CD14-positive monocyte (primary cell): ENCODE results near the gene ARHGAP40. TPM values are rescaled to one million over a fixed set of nuclear protein-coding genes. Genes with fewer than 3 reads are reported as not detected.

Experiments
- DNase-seq, 3 donors: peaks; one replicate each; pipeline ENCODE4 v3.0.0-alpha.2; 2011 to 2022
- H2AFZ ChIP-seq: 2 replicates; pipeline ENCODE4 v1.6.0; 2012; ENCODE audit warnings: mild to moderate bottlenecking, low read depth, low read length, inconsistent platforms; ENCODE audit not compliant: insufficient read depth, poor library complexity, severe bottlenecking
- H3K27ac ChIP-seq, 2 donors: 1 replicate in 1 of 2; 2 replicates in 1 of 2; pipeline ENCODE4 v1.5.1; 2012 to 2013; ENCODE audit warnings: low read length in 2 of 2, control low read depth in 1 of 2, inconsistent platforms in 1 of 2, low read depth in 1 of 2, mild to moderate bottlenecking in 1 of 2
- H3K27me3 ChIP-seq, 2 donors: one replicate each; pipeline versions ENCODE4 v1.6.0 to v1.6.1; 2011 to 2013; ENCODE audit warnings: low read length in 2 of 2; ENCODE audit not compliant: control insufficient read depth in 2 of 2, insufficient read depth in 2 of 2
- H3K36me3 ChIP-seq, 2 donors: replicated peaks in 1 of 2; 1 replicate in 1 of 2; 2 replicates in 1 of 2; pipeline versions ENCODE4 v1.5.1 to v1.6.1; 2012 to 2013; ENCODE audit warnings: low read length in 2 of 2, control low read depth in 1 of 2, inconsistent platforms in 1 of 2, mild to moderate bottlenecking in 1 of 2; ENCODE audit not compliant: insufficient read depth in 2 of 2, control insufficient read depth in 1 of 2
- H3K4me1 ChIP-seq, 2 donors: 1 replicate in 1 of 2; 2 replicates in 1 of 2; pipeline versions ENCODE4 v1.5.1 to v1.6.1; 2012 to 2013; ENCODE audit warnings: low read length in 2 of 2, control low read depth in 1 of 2, inconsistent platforms in 1 of 2, mild to moderate bottlenecking in 1 of 2, moderate library complexity in 1 of 2; ENCODE audit not compliant: insufficient read depth in 2 of 2, control insufficient read depth in 1 of 2
- H3K4me2 ChIP-seq: replicated peaks from 2 replicates; pipeline ENCODE3; 2012; ENCODE audit warnings: low read length, moderate library complexity, mild to moderate bottlenecking; ENCODE audit not compliant: poor library complexity, severe bottlenecking; ENCODE audit errors: extremely low read depth
- H3K4me3 ChIP-seq, 3 experiments: fragments of 200-600 bp in 1 of 3; sonication (generic) in 1 of 3; replicated peaks in 1 of 3; 1 replicate in 2 of 3; 2 replicates in 1 of 3; pipeline ENCODE4 v1.5.1; 2011 to 2013; ENCODE audit warnings: low read length in 3 of 3, mild to moderate bottlenecking in 3 of 3, control low read depth in 2 of 3, low read depth in 2 of 3, inconsistent platforms in 1 of 3, moderate library complexity in 1 of 3
- H3K79me2 ChIP-seq: 2 replicates; pipeline ENCODE4 v1.6.0; 2012; ENCODE audit warnings: mild to moderate bottlenecking, control low read depth, inconsistent platforms, low read length, moderate library complexity; ENCODE audit not compliant: insufficient read depth
- H3K9ac ChIP-seq: 2 replicates; pipeline ENCODE4 v1.6.0; 2017; ENCODE audit warnings: low read length, mild to moderate bottlenecking; ENCODE audit not compliant: insufficient read depth, poor library complexity, severe bottlenecking
- H3K9me3 ChIP-seq, 2 donors: replicated peaks in 1 of 2; 1 replicate in 1 of 2; 2 replicates in 1 of 2; pipeline versions ENCODE4 v1.5.1 to v1.6.1; 2012 to 2013; ENCODE audit warnings: low read length in 2 of 2, control low read depth in 1 of 2; ENCODE audit not compliant: control insufficient read depth in 1 of 2, insufficient read depth in 1 of 2
- H4K20me1 ChIP-seq: 2 replicates; pipeline ENCODE4 v1.6.0; 2012; ENCODE audit warnings: mild to moderate bottlenecking, low read length, control low read depth, moderate library complexity; ENCODE audit not compliant: insufficient read depth
- H3K27ac Mint-ChIP-seq, 7 donors: one replicate each; pipeline ENCODE4 v1.8.0; 2020; ENCODE audit warnings: mild to moderate bottlenecking in 7 of 7, mixed read lengths in 7 of 7, moderate library complexity in 6 of 7, inconsistent platforms in 2 of 7
- H3K27me3 Mint-ChIP-seq, 3 donors: one replicate each; pipeline ENCODE4 v1.8.0; 2021 to 2022; ENCODE audit warnings: low read depth in 3 of 3, mild to moderate bottlenecking in 3 of 3, mixed read lengths in 3 of 3, moderate library complexity in 3 of 3, inconsistent platforms in 1 of 3
- H3K36me3 Mint-ChIP-seq, 2 donors: one replicate each; pipeline ENCODE4 v1.8.0; 2020; ENCODE audit warnings: mixed read lengths in 2 of 2, inconsistent platforms in 1 of 2, mild to moderate bottlenecking in 1 of 2
- H3K4me1 Mint-ChIP-seq: one replicate; pipeline ENCODE4 v1.8.0; 2020; ENCODE audit warnings: mild to moderate bottlenecking, mixed read lengths
- H3K4me3 Mint-ChIP-seq, 2 donors: one replicate each; pipeline ENCODE4 v1.8.0; 2020; ENCODE audit warnings: mild to moderate bottlenecking in 2 of 2, mixed read lengths in 2 of 2, moderate library complexity in 1 of 2
- H3K9me3 Mint-ChIP-seq, 7 donors: one replicate each; pipeline ENCODE4 v1.8.0; 2020 to 2022; ENCODE audit warnings: mixed read lengths in 7 of 7, mild to moderate bottlenecking in 6 of 7, moderate library complexity in 6 of 7, inconsistent platforms in 2 of 7
- WGBS: methylation state at CpG from one replicate; pipeline ENCODE4 v1.1.5; 2013; ENCODE audit warnings: missing lambda C conversion rate; ENCODE audit not compliant: insufficient coverage; 5-methylcytosine and 5-hydroxymethylcytosine counted together
- intact Hi-C, 2 donors: fragments of 100-400 bp; cut with micrococcal nuclease; formaldehyde crosslinking; loops; one replicate each; pipeline versions ENCODE4 v1.15.0 to v1.15.1; 2023
- polyA plus RNA-seq, 3 donors: library from polyadenylated mRNA; depleted of rRNA in 1 of 3; unstranded in 2 of 3; stranded (reverse) in 1 of 3; fragments of 300-500 nt in 2 of 3; fragments of >200 nt in 1 of 3; fragmentation: Illumina TruSeq in 2 of 3; gene quantifications; 1 replicate in 2 of 3; 2 replicates in 1 of 3; pipeline ENCODE4 v1.2.3, GENCODE V29; 2012 to 2021
- TF ChIP-seq, protein P1 (sequence below): fragments of 200-600 bp; IDR thresholded peaks from one replicate; pipeline ENCODE4 v1.8.0; 2022; ENCODE audit warnings: antibody characterized with exemption, mild to moderate bottlenecking

ARHGAP40 gene
- polyA plus RNA-seq, 3 donors: not detected

DNA sequence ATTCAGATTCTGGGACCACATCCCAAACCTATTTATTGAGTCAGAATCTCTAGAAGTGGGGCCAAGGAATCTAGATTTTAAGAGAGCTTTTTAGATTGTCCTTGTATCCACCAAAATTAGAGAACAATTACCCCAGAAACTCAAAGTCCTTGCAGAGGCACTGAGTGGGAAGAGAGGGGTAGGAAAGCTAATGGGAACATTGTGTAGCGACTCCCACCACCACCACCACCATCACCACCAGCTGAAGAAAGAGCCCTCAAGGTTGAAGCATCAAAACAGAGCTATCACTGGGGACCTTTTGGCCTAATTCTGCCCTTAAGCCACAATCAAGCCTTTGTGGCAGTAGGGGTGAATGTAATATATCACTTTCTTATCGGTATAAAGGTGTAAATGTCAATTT is 83.7 kb downstream of the ARHGAP40 start:
- no peaks in the 10 kb centered on the region for H3K4me1 ChIP-seq
- peaks cover 4 to 5% of the 10 kb centered on the region in 2 donors for H3K27me3 ChIP-seq
- no peaks in the 10 kb centered on the region for H3K36me3 ChIP-seq
- intact Hi-C loops: no loop called here
- no peak overlapping the region for H2AFZ ChIP-seq
- H3K27ac ChIP-seq: no peak overlapping the region
- 100% methylated on average over 1 of the region's 2 CpGs for WGBS
- no peaks in the 10 kb centered on the region for H3K79me2 ChIP-seq
- Mint-ChIP-seq H3K4me3 (no peak overlapping the region), H3K9me3 (peaks cover 0 to 2% (median 0%) of the 10 kb centered on the region in 7 donors), H3K27ac (no peak overlapping the region), H3K4me1 (no peaks in the 10 kb centered on the region), H3K36me3 (no peaks in the 10 kb centered on the region), H3K27me3 (peaks cover 2 to 14% (median 6%) of the 10 kb centered on the region in 3 donors)
- H3K9me3 ChIP-seq: no peaks in the 10 kb centered on the region
- H4K20me1 ChIP-seq: no peaks in the 10 kb centered on the region
- TF ChIP-seq, protein P1, sequence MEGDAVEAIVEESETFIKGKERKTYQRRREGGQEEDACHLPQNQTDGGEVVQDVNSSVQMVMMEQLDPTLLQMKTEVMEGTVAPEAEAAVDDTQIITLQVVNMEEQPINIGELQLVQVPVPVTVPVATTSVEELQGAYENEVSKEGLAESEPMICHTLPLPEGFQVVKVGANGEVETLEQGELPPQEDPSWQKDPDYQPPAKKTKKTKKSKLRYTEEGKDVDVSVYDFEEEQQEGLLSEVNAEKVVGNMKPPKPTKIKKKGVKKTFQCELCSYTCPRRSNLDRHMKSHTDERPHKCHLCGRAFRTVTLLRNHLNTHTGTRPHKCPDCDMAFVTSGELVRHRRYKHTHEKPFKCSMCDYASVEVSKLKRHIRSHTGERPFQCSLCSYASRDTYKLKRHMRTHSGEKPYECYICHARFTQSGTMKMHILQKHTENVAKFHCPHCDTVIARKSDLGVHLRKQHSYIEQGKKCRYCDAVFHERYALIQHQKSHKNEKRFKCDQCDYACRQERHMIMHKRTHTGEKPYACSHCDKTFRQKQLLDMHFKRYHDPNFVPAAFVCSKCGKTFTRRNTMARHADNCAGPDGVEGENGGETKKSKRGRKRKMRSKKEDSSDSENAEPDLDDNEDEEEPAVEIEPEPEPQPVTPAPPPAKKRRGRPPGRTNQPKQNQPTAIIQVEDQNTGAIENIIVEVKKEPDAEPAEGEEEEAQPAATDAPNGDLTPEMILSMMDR: no peak
- no peak overlapping the region for H3K9ac ChIP-seq
- H3K4me3 ChIP-seq: no peak overlapping the region
- DNase-seq: no peak
- no peak overlapping the region for H3K4me2 ChIP-seq

- Mint-ChIP-seq H3K27me3 (peaks cover 2 to 14% (median 6%) of the 10 kb centered on the region in 3 donors), H3K9me3 (peaks cover 0 to 2% (median 0%) of the 10 kb centered on the region in 7 donors), H3K4me3 (no peak overlapping the region), H3K36me3 (no peaks in the 10 kb centered on the region), H3K4me1 (no peaks in the 10 kb centered on the region), H3K27ac (no peak overlapping the region)
- Histone ChIP-seq H4K20me1 (no peaks in the 10 kb centered on the region), H2AFZ (no peak overlapping the region), H3K9ac (no peak overlapping the region), H3K4me2 (no peak overlapping the region), H3K9me3 (no peaks in the 10 kb centered on the region), H3K79me2 (no peaks in the 10 kb centered on the region), H3K4me1 (no peaks in the 10 kb centered on the region), H3K36me3 (no peaks in the 10 kb centered on the region), H3K4me3 (no peak overlapping the region), H3K27me3 (peaks cover 4 to 5% of the 10 kb centered on the region in 2 donors), H3K27ac (no peak overlapping the region)
- intact Hi-C loops: no loop called here
- no peak for DNase-seq
- TF ChIP-seq, protein P1: no peak
- WGBS: 7% methylated on average over 11 of the region's 14 CpGs
These were observed 84.4 kb downstream of the ARHGAP40 start for GRCh38 chr20:38685853-38686473.
